HEK293 (cell line): ENCODE measurements around the gene C5orf47.

Experiments used
- CTCF ChIP-seq: fragments of 450-650 bp; formaldehyde crosslinking; IDR thresholded peaks from 2 replicates; pipeline ENCODE4 v1.5.1; 2016; ENCODE audit warnings: missing biosample characterization, missing genetic modification characterization
- PRDM10 ChIP-seq: fragments of 450-650 bp; formaldehyde crosslinking; IDR thresholded peaks from 2 replicates; pipeline ENCODE4 v1.5.1; 2016; ENCODE audit warnings: missing biosample characterization, missing genetic modification characterization
- ZNF24 ChIP-seq: fragments of 450-650 bp; formaldehyde crosslinking; IDR thresholded peaks from 2 replicates; pipeline ENCODE4 v1.5.1; 2016; ENCODE audit warnings: missing biosample characterization, missing genetic modification characterization
- ZNF600 ChIP-seq: fragments of 450-650 bp; formaldehyde crosslinking; IDR thresholded peaks from 2 replicates; pipeline ENCODE4 v1.5.1; 2016; ENCODE audit warnings: missing biosample characterization, missing genetic modification characterization
- ZNF830 ChIP-seq: fragments of 450-650 bp; IDR thresholded peaks from 2 replicates; pipeline ENCODE4 v1.5.0; 2018; ENCODE audit warnings: missing biosample characterization, missing genetic modification characterization, low read depth, mild to moderate bottlenecking, moderate library complexity

GRCh38 chr5:174010365-174010764, 21.4 kb downstream of the C5orf47 start:
- TF ChIP-seq PRDM10 (no peak), CTCF (tag by site-specific recombination) (no peak), ZNF24 (tag by site-specific recombination) (no peak), ZNF600 (tag by site-specific recombination) (no peak), ZNF830 (tag by site-specific recombination) (no peak)
